ENCODE data around the gene ECT2L.

The ECT2L gene

GRCh38 chr6:138882369-138883017, 86.6 kb downstream of the ECT2L start:
- Histone ChIP-seq H3K4me3 (ENCODE audit: severe bottlenecking) (no peak overlapping the region), H3K27ac (ENCODE audit: poor library complexity, severe bottlenecking) (no peak overlapping the region), H3K4me1 (ENCODE audit: insufficient read depth, poor library complexity, severe bottlenecking) (no peaks in the 10 kb centered on the region), H3K9me3 (ENCODE audit: severe bottlenecking) (no peaks in the 10 kb centered on the region), H3K27me3 (ENCODE audit: insufficient read depth, poor library complexity, severe bottlenecking) (no peaks in the 10 kb centered on the region), H3K36me3 (ENCODE audit: low read depth) (no peaks in the 10 kb centered on the region)
- TF ChIP-seq CTCF (IDR thresholded peaks at IDR 0.05; ENCODE audit: poor library complexity, severe bottlenecking) = no peak
- no peak for DNase-seq (ENCODE audit: low spot score)
- no peak for ATAC-seq (ENCODE audit: low read depth)

DNA sequence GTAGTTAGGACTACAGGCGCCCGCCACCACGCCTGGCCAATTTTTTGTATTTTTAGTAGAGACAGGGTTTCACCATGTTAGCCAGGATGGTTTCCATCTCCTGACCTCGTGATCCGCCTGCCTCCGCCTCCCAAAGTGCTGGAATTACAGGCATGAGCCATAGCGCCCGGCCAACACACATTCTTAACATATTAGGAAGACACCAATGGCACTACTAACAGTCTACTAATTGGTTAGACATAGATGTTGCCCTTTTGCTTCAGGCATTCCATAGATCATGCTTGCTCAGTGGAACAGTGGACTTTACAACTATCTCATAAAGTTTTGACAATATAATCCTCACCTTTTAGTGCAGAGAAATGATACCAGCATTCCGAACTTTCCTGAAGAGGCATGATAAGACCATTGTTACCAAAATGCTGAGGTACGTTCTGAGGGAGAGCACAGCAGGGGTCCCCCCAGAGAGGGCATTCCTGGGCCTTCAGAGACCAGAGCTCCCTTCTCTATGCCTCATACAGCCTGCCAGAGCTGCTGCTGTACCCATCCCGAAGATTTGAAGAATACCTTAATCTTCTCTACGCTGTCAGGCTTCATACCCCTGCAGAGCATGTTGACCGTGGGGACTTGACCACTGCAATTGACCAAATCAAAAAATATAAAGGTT, 89.4 kb downstream of the ECT2L start:
- DNase-seq (ENCODE audit: low spot score) = no peak
- Histone ChIP-seq H3K4me3 (ENCODE audit: severe bottlenecking) (no peak overlapping the region), H3K27me3 (ENCODE audit: insufficient read depth, poor library complexity, severe bottlenecking) (no peaks in the 10 kb centered on the region), H3K36me3 (ENCODE audit: low read depth) (no peaks in the 10 kb centered on the region), H3K27ac (ENCODE audit: poor library complexity, severe bottlenecking) (no peak overlapping the region), H3K9me3 (ENCODE audit: severe bottlenecking) (no peaks in the 10 kb centered on the region), H3K4me1 (ENCODE audit: insufficient read depth, poor library complexity, severe bottlenecking) (no peaks in the 10 kb centered on the region)
- no peak for ATAC-seq (ENCODE audit: low read depth)
- TF ChIP-seq CTCF (IDR thresholded peaks at IDR 0.05; ENCODE audit: poor library complexity, severe bottlenecking) = no peak

DNA sequence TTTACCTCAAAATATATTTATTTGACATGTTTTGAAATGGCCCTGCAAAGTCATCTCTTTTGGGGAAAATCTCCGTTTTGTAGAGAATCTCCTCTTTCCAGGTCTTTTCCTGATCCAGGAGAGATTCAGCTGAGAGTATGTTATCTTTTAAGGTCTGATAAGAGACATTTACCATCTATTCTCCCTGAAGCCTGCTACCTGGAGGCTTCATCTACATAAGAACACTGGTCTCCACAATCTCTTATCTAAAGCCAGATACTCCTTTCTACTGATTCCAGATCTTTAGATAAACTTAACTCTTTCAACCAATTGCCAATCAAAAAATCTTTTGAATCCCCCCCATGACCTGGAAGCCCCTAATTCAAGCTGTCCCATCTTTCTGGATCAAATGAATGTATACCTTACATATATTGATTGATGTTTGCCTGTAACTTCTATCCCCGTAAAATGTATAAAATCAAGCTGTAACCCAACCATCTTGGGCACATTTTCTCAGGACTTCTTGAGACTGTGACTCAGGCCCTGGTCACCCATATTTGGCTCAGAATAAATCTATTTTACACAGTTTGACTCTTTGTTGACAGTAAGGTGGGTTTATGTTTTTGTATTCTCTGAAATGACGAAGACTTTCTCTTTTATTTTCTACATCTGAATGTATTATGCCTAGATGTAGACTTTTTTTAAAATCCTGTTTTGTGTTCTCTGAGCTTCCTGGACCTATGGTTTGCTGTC, 95.5 kb downstream of the ECT2L start:
- Histone ChIP-seq H3K4me1 (ENCODE audit: insufficient read depth, poor library complexity, severe bottlenecking) (no peaks in the 10 kb centered on the region), H3K9me3 (ENCODE audit: severe bottlenecking) (no peaks in the 10 kb centered on the region), H3K27me3 (ENCODE audit: insufficient read depth, poor library complexity, severe bottlenecking) (no peaks in the 10 kb centered on the region), H3K27ac (ENCODE audit: poor library complexity, severe bottlenecking) (no peak overlapping the region), H3K4me3 (ENCODE audit: severe bottlenecking) (no peak overlapping the region), H3K36me3 (ENCODE audit: low read depth) (no peaks in the 10 kb centered on the region)
- no peak for TF ChIP-seq CTCF (IDR thresholded peaks at IDR 0.05; ENCODE audit: poor library complexity, severe bottlenecking)
- 0 out of 3 replicates have a peak, but pooled peaks have one; percentile 32 for ATAC-seq (ENCODE audit: low read depth)
- DNase-seq (ENCODE audit: low spot score) = no peak

DNA sequence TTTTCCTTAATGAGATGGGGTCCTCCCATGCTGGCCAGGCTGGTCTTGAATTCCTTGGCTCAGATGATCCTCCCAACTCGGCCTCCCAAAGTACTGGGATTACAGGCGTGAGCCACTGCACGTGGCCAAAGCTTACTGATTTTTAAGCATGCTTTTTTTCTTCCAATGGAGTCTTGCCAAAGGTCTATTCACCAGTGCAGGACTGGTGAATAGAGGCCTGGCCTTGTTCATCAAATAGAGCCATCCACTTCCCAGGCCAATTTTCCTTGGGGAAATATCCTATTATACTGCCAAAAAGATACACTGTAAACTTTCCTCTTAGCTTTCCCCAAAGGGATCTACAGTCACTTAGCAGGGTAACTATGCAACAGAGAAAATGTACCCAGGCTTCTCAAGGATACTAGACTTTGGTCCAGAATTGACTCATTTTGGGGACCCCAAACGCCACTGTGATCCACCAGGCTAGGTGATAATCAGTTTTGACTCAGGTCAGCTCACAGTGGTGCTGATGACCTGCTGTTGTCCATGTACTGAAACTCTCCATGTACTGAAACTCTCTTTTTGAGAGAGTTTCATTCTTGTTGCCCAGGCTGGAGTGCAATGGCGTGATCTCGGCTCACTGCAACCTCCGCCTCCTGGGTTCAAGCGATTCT, 100.3 kb downstream of the ECT2L start:
- H3K4me3 ChIP-seq (ENCODE audit: severe bottlenecking) = no peak overlapping the region
- no peak for TF ChIP-seq CTCF (IDR thresholded peaks at IDR 0.05; ENCODE audit: poor library complexity, severe bottlenecking)
- ATAC-seq (ENCODE audit: low read depth) (no peak), DNase-seq (ENCODE audit: low spot score) (no peak)
- no peaks in the 10 kb centered on the region for H3K9me3 ChIP-seq (ENCODE audit: severe bottlenecking)
- no peak overlapping the region for H3K27ac ChIP-seq (ENCODE audit: poor library complexity, severe bottlenecking)
- no peaks in the 10 kb centered on the region for H3K4me1 ChIP-seq (ENCODE audit: insufficient read depth, poor library complexity, severe bottlenecking)
- H3K36me3 ChIP-seq (ENCODE audit: low read depth) = peaks cover 6% of the 10 kb centered on the region
- H3K27me3 ChIP-seq (ENCODE audit: insufficient read depth, poor library complexity, severe bottlenecking) = no peaks in the 10 kb centered on the region

Measured in RWPE2 (cell line).